Activated effector memory CD4-positive, alpha-beta T cell treated with Interleukin-2 at 50 U/mL for 16 hours (primary cell): Measurements from ENCODE around the gene ROR1.
"Not testable (repeated sequence)": the region's sequence is repeated elsewhere in the genome, so short reads cannot be mapped to it uniquely, and the experiment has no call there.

Experiments
- DNase-seq: peaks from one replicate; pipeline ENCODE4 v3.0.0-alpha.2; 2020

The ROR1 gene

GRCh38 chr1:64199154-64199553 lies 425.3 kb downstream of the ROR1 start:
- DNase-seq: no peak

DNA sequence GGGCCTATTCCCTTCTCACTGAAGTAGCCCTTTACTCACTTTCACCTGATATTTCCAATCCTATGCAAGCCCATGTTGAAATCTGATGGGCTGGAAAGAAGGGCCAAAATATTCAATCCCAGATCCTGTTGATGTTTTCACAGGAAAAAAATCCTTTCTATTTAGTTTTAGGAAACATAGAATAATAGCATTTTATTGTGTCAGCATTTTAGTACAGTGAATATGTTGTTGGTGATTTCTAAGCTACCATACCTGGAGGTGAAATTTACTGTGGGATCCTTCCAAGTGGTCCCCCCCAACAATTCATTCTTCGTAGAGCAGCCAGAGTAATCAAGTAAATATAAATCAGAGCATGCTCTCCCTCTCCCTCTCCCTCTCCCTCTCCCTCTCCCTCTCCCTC lies 426.2 kb downstream of the ROR1 start:
- DNase-seq: no peak

DNA sequence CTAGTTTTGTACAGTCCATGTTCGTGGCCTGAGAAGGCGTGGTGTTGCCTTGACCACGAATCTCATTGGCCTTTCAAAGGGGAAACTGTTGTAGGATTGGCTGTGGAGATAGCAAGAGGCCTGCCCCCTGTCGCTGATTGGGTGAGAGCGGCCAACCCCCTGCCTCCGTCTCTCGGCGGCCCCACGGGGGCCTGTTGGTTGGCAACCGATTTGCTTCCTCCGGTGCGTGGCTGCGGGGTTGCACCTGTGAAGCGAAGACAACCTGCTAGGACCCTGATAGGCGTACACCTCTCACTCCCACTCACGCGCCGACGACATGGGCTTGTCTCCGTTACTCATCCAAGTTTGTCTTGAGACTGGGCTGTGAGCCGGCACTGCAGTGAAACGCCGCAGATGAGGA lies 429.6 kb downstream of the ROR1 start, which contains the start of gene UBE2U:
Gene UBE2U, plus strand, starts transcription at position 204 of the 400 bp plus-strand sequence. CDS start 428 bp downstream, outside the sequence.
- DNase-seq: no peak

GRCh38 chr1:64209221-64209620 lies 435.4 kb downstream of the ROR1 start:
- DNase-seq: no peak

- DNase-seq: no peak
Measured at GRCh38 chr1:64212031-64212430, 438.2 kb downstream of the ROR1 start.

DNA sequence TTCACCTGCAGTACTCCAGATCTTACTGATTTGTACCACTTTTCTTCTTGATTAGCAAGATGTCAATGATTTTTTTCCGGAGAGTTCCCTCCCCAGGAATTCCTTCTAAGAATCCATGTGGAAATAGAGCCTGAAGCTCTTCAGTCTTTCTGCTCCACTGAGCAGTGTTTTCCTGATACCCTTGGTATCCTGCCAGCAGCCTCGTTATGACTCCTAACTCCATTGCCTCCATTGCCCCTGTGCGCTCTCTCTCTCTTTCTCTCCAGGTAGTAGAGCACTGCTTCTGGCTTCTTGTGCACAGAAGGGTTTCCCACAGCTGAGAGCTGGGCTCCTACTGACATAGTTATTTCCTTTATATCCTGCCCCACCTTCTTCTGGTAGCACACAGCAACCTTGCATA lies 441.8 kb downstream of the ROR1 start:
- DNase-seq: no peak

DNA sequence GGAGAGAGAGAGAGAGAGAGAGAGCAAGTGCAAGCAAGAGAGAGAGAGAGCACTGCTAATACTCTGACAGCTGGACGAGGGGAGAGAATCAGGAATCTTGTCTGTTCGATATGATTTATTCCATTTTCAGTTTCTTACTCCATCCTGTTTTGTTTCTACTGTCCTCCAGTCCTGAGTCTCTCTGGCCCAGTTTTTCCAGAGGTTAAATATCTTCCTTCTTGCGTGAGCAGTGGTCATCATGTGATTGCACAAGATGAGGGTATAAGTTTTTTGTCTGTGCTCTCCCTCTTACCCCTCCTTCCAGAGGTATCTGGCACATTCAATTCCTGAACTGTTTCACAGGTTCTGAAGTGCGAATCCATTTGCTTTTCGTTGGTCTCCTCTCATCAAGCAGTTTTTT lies 446.4 kb downstream of the ROR1 start:
- no peak for DNase-seq

DNA sequence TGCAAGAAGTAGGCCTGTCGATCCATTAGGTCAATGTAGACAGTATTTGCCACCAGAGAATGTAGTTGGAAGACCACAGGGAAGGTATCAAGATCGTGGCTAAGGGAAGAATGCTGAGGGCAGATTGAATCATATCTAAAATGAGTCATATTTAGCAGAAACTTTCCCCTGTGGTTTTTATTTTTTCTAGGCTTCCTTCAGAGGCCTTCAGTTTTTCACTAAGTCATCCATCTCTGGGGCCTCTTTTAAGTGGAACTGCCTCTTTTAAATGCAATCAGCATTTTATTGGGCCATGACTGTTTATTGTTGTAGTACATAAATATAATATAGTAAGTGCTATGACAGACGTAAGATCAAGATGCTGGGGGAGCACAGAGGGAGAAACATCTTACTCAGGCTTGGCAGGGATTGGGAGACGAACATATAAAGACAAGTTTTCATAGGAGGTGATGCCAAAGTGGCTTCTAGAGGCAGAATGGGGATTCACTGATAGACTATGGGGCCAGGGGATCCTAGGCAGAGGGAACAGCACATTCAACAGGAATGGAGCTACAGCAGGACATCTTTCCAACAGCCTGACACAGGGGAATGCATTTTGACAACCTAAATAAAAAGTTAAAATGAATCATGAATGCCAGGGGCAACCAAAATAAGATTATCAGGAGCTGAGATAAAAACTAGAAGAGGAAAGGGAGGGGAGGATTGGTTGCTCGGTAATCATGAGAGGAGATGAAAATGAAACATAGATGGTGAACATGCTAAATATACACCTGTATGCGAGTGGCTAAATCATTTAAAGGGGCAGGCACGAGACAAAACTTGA lies 449.7 kb downstream of the ROR1 start:
- no peak for DNase-seq

- DNase-seq: not testable (repeated sequence)
Measured at GRCh38 chr1:64224236-64224635, 450.4 kb downstream of the ROR1 start.

DNA sequence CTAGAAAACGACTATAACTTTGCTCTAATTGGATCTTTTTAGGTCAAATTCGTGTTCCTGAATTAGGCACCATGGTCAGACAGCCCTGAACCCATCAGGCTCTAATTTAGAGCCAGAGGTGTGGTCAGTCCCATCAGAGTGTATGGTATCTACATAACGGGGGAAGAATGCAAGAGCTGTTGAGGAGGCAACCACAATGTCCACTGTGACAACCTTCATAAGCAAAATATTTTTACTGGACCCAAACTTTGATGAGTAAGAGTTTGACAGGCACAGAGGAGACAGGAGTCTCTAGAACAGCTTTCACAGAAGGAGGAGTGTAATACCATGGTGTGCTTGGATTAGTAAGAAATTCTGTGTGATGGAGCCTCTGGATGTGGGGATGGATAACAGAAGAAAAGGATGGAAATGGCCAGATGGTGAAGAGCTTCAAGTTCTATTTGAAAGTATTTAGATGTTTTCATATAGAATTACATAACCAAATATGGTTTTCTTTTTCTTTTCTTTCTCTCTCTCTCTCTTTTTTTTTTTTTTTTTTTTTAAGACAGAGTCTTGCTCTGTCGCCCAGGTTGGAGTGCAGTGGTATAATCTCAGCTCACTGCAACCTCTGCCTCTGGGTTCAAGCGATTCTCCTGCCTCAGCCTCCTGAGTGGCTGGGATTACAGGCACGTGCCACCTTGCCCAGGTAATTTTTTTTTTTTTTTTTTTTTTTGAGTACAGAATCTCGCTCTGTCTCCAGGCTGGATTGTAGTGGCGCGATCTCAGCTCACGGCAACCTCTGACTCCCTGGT lies 454.5 kb downstream of the ROR1 start:
- DNase-seq: no peak

- DNase-seq: no peak
Measured at GRCh38 chr1:64229307-64229706, 455.5 kb downstream of the ROR1 start.
